HCEC 1CT (cell line): ENCODE data around the gene PLCB4.
A peak's percentile ranks its signal among the peaks of the same experiment; 100 is the strongest.

Source experiments
- DNase-seq: peaks from one replicate; pipeline ENCODE4 v3.0.0-alpha.2; 2017

PLCB4 gene

GRCh38 chr20:9334866-9335265, 266.0 kb downstream of the PLCB4 start:
- DNase-seq: no peak

DNA sequence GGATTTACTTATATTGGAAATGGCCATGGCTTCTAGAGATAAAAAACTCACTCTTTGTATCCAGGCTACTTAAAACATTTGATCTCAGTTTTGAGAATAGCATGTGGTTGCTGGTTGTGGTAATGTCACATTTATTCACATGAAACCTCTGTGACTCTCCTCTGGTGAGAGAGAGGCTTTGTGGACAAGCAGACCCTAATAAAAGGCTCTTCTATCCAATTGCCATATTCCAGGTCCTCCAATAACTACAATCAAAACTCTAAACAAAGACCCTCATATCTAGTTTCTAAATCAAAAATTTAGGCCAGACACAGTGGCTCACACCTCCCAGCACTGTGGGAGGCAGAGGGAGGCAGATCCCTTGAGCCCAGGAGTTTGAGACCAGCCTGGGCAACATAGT, 269.2 kb downstream of the PLCB4 start:
- no peak for DNase-seq

DNA sequence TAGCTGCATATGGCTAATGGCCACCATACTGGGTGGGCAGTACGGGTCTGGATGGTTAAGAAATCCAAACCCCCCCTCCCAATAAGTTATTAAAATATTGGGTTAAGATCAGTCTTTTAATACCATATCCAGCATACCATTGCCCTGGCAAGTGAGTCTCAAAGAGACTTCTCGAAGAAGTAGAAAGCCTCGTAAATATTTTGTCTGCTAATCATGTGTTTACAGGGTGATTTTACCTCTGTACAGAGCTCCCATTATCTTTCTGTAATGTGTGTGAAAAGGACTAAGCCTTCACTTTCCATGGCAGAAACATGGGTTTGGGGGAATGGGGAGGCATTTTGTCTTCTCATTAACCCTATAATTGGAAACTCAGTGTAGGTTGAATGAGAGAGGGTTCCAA, 270.8 kb downstream of the PLCB4 start:
- no peak for DNase-seq

DNA sequence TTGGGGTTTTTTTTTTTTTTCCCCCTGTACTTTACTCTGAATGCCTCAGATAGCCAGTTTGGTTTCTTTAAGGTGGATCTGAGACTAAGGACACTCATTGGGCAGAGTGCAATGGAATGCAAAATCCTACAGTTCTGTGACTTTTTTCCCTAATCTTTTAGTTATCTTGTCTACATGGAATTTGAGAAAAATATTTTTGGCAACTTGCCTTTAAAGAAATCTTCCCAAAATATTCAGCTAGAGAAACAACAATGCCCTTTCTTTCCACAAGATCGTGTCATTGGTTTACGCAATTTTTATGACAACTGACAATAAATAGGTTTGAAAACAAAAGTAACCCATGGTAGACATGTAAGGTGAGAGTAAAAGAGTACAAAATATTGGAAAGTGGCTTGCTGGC, 273.8 kb downstream of the PLCB4 start:
- DNase-seq: no peak

GRCh38 chr20:9344083-9344920, 275.4 kb downstream of the PLCB4 start:
- DNase-seq: peak; percentile 59

GRCh38 chr20:9348316-9348715, 279.4 kb downstream of the PLCB4 start:
- no peak for DNase-seq

- DNase-seq: no peak
Measured at GRCh38 chr20:9348747-9349146, 279.9 kb downstream of the PLCB4 start.

DNA sequence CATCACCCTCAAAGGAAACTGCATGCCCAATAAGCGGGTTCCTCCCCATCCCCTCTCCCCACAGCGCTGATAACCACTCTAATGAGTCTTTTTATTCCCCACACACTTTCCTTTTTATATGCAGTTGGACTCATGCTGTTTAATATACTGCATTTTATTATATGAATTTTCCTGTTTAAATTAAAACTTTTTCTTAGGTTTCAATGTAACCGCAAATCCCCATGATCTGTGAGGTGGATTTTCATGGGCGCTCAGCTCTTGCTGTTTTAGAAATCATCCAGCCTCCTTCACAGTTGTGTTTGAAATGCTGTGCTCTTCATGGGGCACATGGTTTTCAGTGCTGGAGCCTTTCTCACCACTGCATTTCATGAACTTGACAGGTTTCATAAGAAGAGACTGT, 280.4 kb downstream of the PLCB4 start:
- DNase-seq: no peak

DNA sequence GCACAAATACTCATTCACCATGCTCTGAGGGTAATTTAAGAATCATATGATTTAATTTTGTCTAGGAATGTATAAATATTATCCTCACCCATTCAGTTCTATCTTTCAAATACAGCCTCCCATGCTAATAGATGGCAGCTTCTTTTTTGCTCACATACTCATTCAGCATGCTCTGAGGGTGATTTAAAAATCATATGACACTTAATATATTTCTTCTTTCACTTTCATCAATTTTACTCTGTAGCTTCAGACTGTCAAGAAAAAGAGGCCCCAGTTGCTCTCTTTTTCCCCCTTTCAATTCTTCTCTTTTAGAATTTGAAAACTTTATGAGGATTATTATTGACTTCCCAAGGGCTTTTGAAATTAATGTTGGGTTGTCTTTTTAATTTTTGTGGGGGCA, 283.9 kb downstream of the PLCB4 start:
- no peak for DNase-seq

GRCh38 chr20:9353180-9353915, 284.5 kb downstream of the PLCB4 start:
- DNase-seq: no peak

GRCh38 chr20:9353916-9354276, 285.0 kb downstream of the PLCB4 start:
- DNase-seq: no peak

GRCh38 chr20:9354579-9354978, 285.7 kb downstream of the PLCB4 start:
- DNase-seq: no peak

DNA sequence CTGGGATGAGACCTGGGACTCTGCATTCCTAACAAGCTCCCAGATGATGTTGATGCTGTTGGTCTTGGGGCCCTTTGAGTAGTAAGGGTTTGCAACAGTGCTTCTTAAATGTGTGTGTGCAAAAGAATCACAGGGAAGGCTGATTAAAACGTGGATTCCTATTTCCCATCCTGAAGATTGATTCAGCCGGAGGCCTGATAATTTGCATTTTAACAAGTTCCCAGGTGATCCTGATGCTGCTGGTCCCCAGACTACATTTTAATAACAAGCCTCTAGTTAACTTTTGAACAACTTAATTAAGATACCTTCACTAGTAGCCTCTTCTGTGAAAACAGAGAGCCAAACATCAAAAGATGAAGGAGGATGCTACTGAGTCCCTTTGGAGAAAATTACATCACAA, 289.1 kb downstream of the PLCB4 start:
- no peak for DNase-seq

- DNase-seq: peak; percentile 53
Measured at GRCh38 chr20:9359561-9360308, 290.8 kb downstream of the PLCB4 start.

DNA sequence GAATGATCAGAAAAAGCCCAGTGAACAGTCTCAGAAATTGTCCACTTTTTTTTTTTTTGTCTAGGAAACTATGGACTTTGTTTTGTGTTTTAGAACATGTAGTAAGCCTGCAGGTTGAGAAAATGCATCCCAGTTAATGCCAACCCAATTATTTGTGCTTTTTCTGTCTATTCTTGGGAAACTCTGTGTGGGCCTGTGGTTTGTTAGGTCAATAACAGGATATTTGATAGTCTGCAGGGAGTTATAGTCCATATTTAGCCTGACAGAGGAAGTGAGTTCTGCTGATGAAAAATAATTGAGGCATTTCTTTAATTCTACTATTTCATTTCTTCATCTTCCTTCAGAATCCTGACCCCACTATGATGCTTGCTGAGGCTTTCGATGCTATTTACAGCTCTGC, 291.5 kb downstream of the PLCB4 start:
- DNase-seq: no peak

GRCh38 chr20:9363673-9364072, 294.8 kb downstream of the PLCB4 start:
- DNase-seq: no peak

- no peak for DNase-seq
Measured at GRCh38 chr20:9367328-9367727, 298.4 kb downstream of the PLCB4 start.

DNA sequence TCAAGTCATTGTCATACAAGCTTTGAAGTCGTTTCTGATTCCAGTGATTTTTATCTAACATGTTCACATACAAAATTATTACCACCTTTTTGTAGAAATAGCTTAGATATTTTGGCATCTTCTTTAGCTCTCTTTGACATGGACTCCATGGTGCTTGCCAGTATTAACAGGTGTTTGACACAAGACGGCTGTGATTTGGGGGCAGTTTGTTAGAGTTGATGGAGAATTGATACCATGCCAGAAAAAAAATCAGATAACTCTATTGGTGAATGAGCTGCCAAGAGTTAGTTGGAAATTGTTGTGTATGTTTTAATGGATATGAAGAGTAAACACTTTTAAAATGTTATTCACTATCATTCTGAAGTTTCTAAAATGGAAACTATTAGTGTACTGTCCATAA, 298.9 kb downstream of the PLCB4 start:
- DNase-seq: no peak

DNA sequence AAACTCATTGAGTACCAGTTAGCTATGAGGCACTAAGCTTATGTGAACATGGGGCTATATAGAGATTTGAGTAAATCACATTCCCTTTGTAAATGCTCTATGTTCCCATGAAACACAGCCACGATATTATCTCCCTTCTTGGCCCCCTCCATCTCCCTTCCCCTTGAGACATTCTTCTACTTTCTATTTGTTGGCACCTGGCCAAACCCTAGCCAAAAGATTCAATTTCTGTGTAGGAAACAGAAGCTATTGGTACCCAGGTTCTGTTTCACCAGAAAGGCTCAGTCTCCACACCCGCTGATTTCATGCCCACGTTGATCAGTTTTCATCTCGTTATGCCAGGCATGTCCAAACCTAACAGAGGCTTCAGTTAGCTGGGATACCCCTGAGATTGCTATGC, 300.0 kb downstream of the PLCB4 start:
- DNase-seq: no peak

- no peak for DNase-seq
Measured at GRCh38 chr20:9369557-9369956, 300.7 kb downstream of the PLCB4 start.

DNA sequence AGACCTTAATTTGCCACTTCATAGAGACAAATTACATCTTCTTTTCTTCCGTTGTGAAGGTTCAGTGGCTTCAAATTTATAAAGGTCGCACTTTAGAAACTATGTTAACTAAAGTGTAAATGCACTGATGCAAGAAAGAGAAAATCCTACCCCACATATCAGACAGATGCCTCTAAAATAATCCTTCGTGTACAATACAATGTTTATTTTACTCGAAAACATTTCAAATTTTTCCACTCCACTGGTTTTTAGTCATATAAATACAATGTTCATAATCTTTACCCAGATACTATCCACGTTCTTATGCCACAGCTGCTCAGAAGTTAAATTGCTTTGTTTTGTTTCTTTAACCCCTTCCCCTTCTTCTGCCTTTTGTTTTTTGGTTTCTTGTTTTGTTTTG, 305.2 kb downstream of the PLCB4 start:
- no peak for DNase-seq

DNA sequence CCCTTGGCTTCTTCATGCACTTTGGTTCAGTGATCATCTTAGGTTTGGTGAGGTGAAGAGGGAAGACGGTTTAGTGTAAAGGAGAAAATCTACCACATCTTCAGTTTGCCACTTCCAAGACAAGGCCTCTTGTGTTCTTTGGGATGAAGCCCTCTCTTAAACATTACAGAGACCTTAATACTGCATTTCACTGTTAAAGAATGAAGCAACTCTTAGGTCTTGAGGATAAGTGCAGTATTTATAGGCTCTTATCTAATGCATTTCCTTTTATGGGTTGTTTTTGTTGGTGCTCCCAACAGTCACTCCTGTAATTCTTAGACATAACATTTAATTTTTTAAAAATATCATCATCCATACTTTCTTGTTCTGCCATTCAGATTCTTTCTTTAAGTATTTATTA, 305.6 kb downstream of the PLCB4 start:
- no peak for DNase-seq

DNA sequence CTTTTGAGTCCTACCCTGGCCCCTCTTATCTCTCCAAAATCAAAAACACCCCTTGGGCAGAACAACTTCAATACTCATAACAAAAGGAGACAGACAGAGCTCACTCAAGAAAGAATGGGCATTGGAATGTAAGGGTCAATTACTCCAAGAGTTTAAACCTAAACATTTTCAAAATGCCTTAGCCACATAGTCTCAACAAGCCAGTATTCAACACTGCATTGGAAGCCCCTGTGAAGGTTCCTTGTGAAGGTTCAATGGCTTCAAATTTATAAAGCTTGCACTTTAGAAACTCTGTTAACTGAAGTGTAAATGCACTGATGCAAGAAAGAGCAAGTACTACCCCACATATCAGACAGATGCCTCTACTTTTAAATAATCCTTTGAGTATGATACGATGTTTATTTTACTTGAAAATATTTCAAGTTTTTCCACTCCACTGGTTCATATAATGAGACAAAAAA, 306.4 kb downstream of the PLCB4 start:
- DNase-seq: no peak

DNA sequence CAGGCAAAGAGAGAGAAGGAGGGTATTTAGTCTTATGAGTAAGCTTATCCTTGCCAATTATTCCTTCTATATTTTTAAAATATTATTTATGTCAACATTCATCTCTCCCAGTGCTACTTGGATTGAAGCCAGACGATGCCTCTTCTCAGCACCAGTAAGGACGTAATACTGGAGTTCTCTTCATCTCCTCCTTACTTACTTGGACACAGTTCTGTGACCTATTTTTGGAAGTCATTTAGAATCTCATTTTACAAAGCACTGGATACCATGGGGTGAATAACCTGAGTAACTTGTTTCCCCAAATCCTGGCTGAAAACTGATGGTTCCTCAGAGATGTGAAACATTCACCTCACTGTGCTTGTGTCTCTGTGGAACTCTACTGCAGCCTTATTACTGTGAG, 308.1 kb downstream of the PLCB4 start:
- no peak for DNase-seq
